ENCODE data around the gene RAPGEFL1. TPM values are rescaled to one million over a fixed set of nuclear protein-coding genes. Genes with fewer than 3 reads are reported as not detected.
"Not testable (repeated sequence)": the region's sequence is repeated elsewhere in the genome, so short reads cannot be mapped to it uniquely, and the experiment has no call there.

The RAPGEFL1 gene
- total and polyA plus RNA-seq, 3 experiments from 2014 or later, result 0.32 to 6.3 (median 5.7) TPM

GRCh38 chr17:40218006-40218739, 40.9 kb downstream of the RAPGEFL1 start:
- no peak for DNase-seq
- peak overlapping the region; percentile 93 to 100 (median 100) for H3K27ac Mint-ChIP-seq
- peaks cover 15% of the 10 kb centered on the region for H3K4me1 ChIP-seq (ENCODE audit: insufficient read depth, low read length)
- H3K27me3 ChIP-seq (ENCODE audit: insufficient read depth, low read length, poor library complexity, severe bottlenecking), result no peaks in the 10 kb centered on the region
- H3K4me3 ChIP-seq (ENCODE audit: low read length), result peak overlapping the region; percentile 90
- no peaks in the 10 kb centered on the region for H3K27me3 Mint-ChIP-seq
- H3K27ac ChIP-seq (ENCODE audit: low read depth, low read length), result peak overlapping the region; percentile 99
- CTCF ChIA-PET, result interaction anchor here (0.8 to 2.6 kb wide), 17 partner anchors 7 to 596 kb away, joined by 3 to 16 read pairs (median 4); partner anchors contain the start of gene CASC3
- peaks cover 17 to 39% (median 34%) of the 10 kb centered on the region in 3 donors for H3K4me1 Mint-ChIP-seq
- H3K36me3 Mint-ChIP-seq, result peaks cover 0 to 10% (median 0%) of the 10 kb centered on the region in 3 donors
- H3K9me3 Mint-ChIP-seq, result no peaks in the 10 kb centered on the region
- H3K9me3 ChIP-seq (ENCODE audit: low read length), result no peaks in the 10 kb centered on the region
- no peaks in the 10 kb centered on the region for H3K36me3 ChIP-seq (ENCODE audit: insufficient read depth, low read length)
- POLR2A ChIA-PET, result interaction anchor here (0.5 to 2.1 kb wide), 7 partner anchors 42 to 1471 kb away, joined by 3 to 8 read pairs (median 5); partner anchors contain the start of genes CASC3, EIF1 and MED24
- H3K4me3 Mint-ChIP-seq, result peak overlapping the region; percentile 84 to 97 (median 91)

- CTCF ChIA-PET, result interaction anchor here (0.8 to 2.6 kb wide), 18 partner anchors 8 to 597 kb away, joined by 3 to 16 read pairs (median 4); partner anchors contain the start of gene CASC3
- peak within 1 kb of the TSS; percentile 90 for H3K4me3 ChIP-seq (ENCODE audit: low read length)
- peak within 1 kb of the TSS; percentile 84 to 97 (median 91) for H3K4me3 Mint-ChIP-seq
- H3K27ac Mint-ChIP-seq, result peak within 1 kb of the TSS; percentile 93 to 100 (median 100)
- H3K36me3 ChIP-seq (ENCODE audit: insufficient read depth, low read length), result no peaks in the 10 kb centered on the region
- peak within 1 kb of the TSS; percentile 99 for H3K27ac ChIP-seq (ENCODE audit: low read depth, low read length)
- POLR2A ChIA-PET, result interaction anchor here (0.6 to 2.1 kb wide), 11 partner anchors 58 to 1470 kb away, joined by 3 to 8 read pairs (median 4); partner anchors contain the start of genes CASC3, EIF1 and MED24
- H3K27me3 Mint-ChIP-seq, result no peaks in the 10 kb centered on the region
- peaks cover 15% of the 10 kb centered on the region for H3K4me1 ChIP-seq (ENCODE audit: insufficient read depth, low read length)
- H3K36me3 Mint-ChIP-seq, result peaks cover 0 to 14% (median 0%) of the 10 kb centered on the region in 3 donors
- no peaks in the 10 kb centered on the region for H3K9me3 ChIP-seq (ENCODE audit: low read length)
- DNase-seq, result peak; percentile 95 to 97 (median 96)
- H3K4me1 Mint-ChIP-seq, result peaks cover 22 to 46% (median 38%) of the 10 kb centered on the region in 3 donors
- H3K9me3 Mint-ChIP-seq, result no peaks in the 10 kb centered on the region
- no peaks in the 10 kb centered on the region for H3K27me3 ChIP-seq (ENCODE audit: insufficient read depth, low read length, poor library complexity, severe bottlenecking)
Measured at GRCh38 chr17:40218740-40219593, 41.7 kb downstream of the RAPGEFL1 start, which contains the start of gene WIPF2. Gene WIPF2 (plus strand): TSS chr17:40219304. CDS start chr17:40256460, 37,156 bp downstream.

- peak overlapping the region; percentile 99 for H3K27ac ChIP-seq (ENCODE audit: low read depth, low read length)
- no peaks in the 10 kb centered on the region for H3K9me3 Mint-ChIP-seq
- POLR2A ChIA-PET, result interaction anchor here (0.6 to 2.1 kb wide), 7 partner anchors 57 to 1469 kb away, joined by 3 to 8 read pairs (median 6); partner anchors contain the start of genes CASC3, EIF1 and MED24
Measured at GRCh38 chr17:40219594-40220338, 42.5 kb downstream of the RAPGEFL1 start.

GRCh38 chr17:40224718-40225550, 47.7 kb downstream of the RAPGEFL1 start:
- H3K27me3 Mint-ChIP-seq, result peaks cover 0 to 2% of the 10 kb centered on the region in 2 donors
- POLR2A ChIA-PET, result interaction anchor here (0.7 kb wide), 1 partner anchor 335 kb away, joined by 4 read pairs; no protein-coding TSS in a partner anchor
- peaks cover 7% of the 10 kb centered on the region for H3K4me1 ChIP-seq (ENCODE audit: insufficient read depth, low read length)
- DNase-seq, result no peak
- peak overlapping the region in 2 of 7 donors; percentile 16 to 25 for H3K4me3 Mint-ChIP-seq
- no peaks in the 10 kb centered on the region for H3K27me3 ChIP-seq (ENCODE audit: insufficient read depth, low read length, poor library complexity, severe bottlenecking)
- CTCF ChIA-PET, result no interaction called here
- no peak overlapping the region for H3K27ac ChIP-seq (ENCODE audit: low read depth, low read length)
- H3K36me3 ChIP-seq (ENCODE audit: insufficient read depth, low read length), result no peaks in the 10 kb centered on the region
- H3K9me3 Mint-ChIP-seq, result no peaks in the 10 kb centered on the region
- H3K36me3 Mint-ChIP-seq, result peaks cover 0 to 40% (median 0%) of the 10 kb centered on the region in 3 donors
- no peak overlapping the region for H3K4me3 ChIP-seq (ENCODE audit: low read length)
- peak overlapping the region; percentile 16 to 83 (median 37) for H3K27ac Mint-ChIP-seq
- H3K9me3 ChIP-seq (ENCODE audit: low read length), result no peaks in the 10 kb centered on the region
- peaks cover 25 to 64% (median 42%) of the 10 kb centered on the region in 3 donors for H3K4me1 Mint-ChIP-seq

More at GRCh38 chr17:40219594-40220338, 42.5 kb downstream of the RAPGEFL1 start:
- Histone ChIP-seq H3K27me3 (ENCODE audit: insufficient read depth, low read length, poor library complexity, severe bottlenecking) (no peaks in the 10 kb centered on the region), H3K4me3 (ENCODE audit: low read length) (peak overlapping the region; percentile 90), H3K4me1 (ENCODE audit: insufficient read depth, low read length) (peaks cover 15% of the 10 kb centered on the region), H3K9me3 (ENCODE audit: low read length) (no peaks in the 10 kb centered on the region), H3K36me3 (ENCODE audit: insufficient read depth, low read length) (no peaks in the 10 kb centered on the region)
- Mint-ChIP-seq H3K27ac (peak overlapping the region; percentile 86 to 100 (median 98)), H3K4me1 (peaks cover 26 to 53% (median 43%) of the 10 kb centered on the region in 3 donors), H3K36me3 (peaks cover 0 to 18% (median 0%) of the 10 kb centered on the region in 3 donors), H3K27me3 (no peaks in the 10 kb centered on the region), H3K4me3 (peak overlapping the region; percentile 84 to 97 (median 91))
- CTCF ChIA-PET, result interaction anchor here (1.0 to 2.6 kb wide), 11 partner anchors 11 to 312 kb away, joined by 3 to 16 read pairs (median 5); partner anchors contain the start of gene CASC3
- peak in 4 of 5 donors; percentile 25 to 54 (median 28) for DNase-seq

GRCh38 chr17:40229146-40229545, 51.9 kb downstream of the RAPGEFL1 start:
- H3K9me3 ChIP-seq (ENCODE audit: low read length); DNase-seq; H3K36me3 ChIP-seq (ENCODE audit: insufficient read depth, low read length); H3K4me3 ChIP-seq (ENCODE audit: low read length); POLR2A ChIA-PET; H3K9me3 Mint-ChIP-seq; H3K27ac ChIP-seq (ENCODE audit: low read depth, low read length); H3K27ac Mint-ChIP-seq; H3K27me3 Mint-ChIP-seq; H3K4me1 ChIP-seq (ENCODE audit: insufficient read depth, low read length); H3K27me3 ChIP-seq (ENCODE audit: insufficient read depth, low read length, poor library complexity, severe bottlenecking); CTCF ChIA-PET; H3K4me3 Mint-ChIP-seq: not testable (repeated sequence)
- H3K36me3 Mint-ChIP-seq, result peaks cover 4 to 59% (median 5%) of the 10 kb centered on the region in 3 donors
- peaks cover 28 to 57% (median 32%) of the 10 kb centered on the region in 3 donors for H3K4me1 Mint-ChIP-seq

- peaks cover 23 to 47% (median 25%) of the 10 kb centered on the region in 3 donors for H3K4me1 Mint-ChIP-seq
- Histone ChIP-seq H3K36me3 (ENCODE audit: insufficient read depth, low read length) (peaks cover 4% of the 10 kb centered on the region), H3K27ac (ENCODE audit: low read depth, low read length) (no peak overlapping the region), H3K4me1 (ENCODE audit: insufficient read depth, low read length) (no peaks in the 10 kb centered on the region), H3K9me3 (ENCODE audit: low read length) (no peaks in the 10 kb centered on the region), H3K27me3 (ENCODE audit: insufficient read depth, low read length, poor library complexity, severe bottlenecking) (no peaks in the 10 kb centered on the region), H3K4me3 (ENCODE audit: low read length) (no peak overlapping the region)
- DNase-seq, result no peak
- H3K27me3 Mint-ChIP-seq, result peaks cover 0 to 2% of the 10 kb centered on the region in 2 donors
- H3K4me3 Mint-ChIP-seq, result peak overlapping the region in 1 of 7 donors; percentile 9
- ChIA-PET POLR2A (no interaction called here), CTCF (interaction anchor here (1.4 kb wide), 1 partner anchor 12 kb away, joined by 8 read pairs; the partner anchor contains the start of gene WIPF2)
- H3K27ac Mint-ChIP-seq, result peak overlapping the region in 6 of 8 donors; percentile 10 to 81 (median 38)
- peaks cover 5 to 58% (median 6%) of the 10 kb centered on the region in 3 donors for H3K36me3 Mint-ChIP-seq
- no peaks in the 10 kb centered on the region for H3K9me3 Mint-ChIP-seq
Measured at GRCh38 chr17:40230670-40231069, 53.4 kb downstream of the RAPGEFL1 start.

All from CD8-positive, alpha-beta memory T cell (primary cell).